Neural progenitor cell (in vitro differentiated cells): ENCODE measurements around the gene DNPH1. TPM values are rescaled to one million over a fixed set of nuclear protein-coding genes. Genes with fewer than 3 reads are reported as not detected.

Experiments used
- DNase-seq: peaks from one replicate; pipeline ENCODE4 v3.0.0-alpha.2; 2016; ENCODE audit warnings: low spot score
- H2AFZ ChIP-seq: fragments of 200-600 bp; sonication (generic); replicated peaks from 2 replicates; pipeline ENCODE4 v1.6.1; 2016; ENCODE audit warnings: antibody characterized with exemption
- H3F3A ChIP-seq: fragments of 200-600 bp; sonication (generic); 2 replicates; pipeline ENCODE4 v1.6.1; 2016; ENCODE audit warnings: antibody characterized with exemption, low read depth
- H3K27ac ChIP-seq: fragments of 200-600 bp; sonication (generic); 2 replicates; pipeline ENCODE4 v1.5.1; 2016; ENCODE audit warnings: mild to moderate bottlenecking
- H3K27me3 ChIP-seq: fragments of 200-600 bp; sonication (generic); 2 replicates; pipeline ENCODE4 v1.6.1; 2016; ENCODE audit warnings: mild to moderate bottlenecking, moderate library complexity
- H3K36me3 ChIP-seq: fragments of 200-600 bp; sonication (generic); 2 replicates; pipeline ENCODE4 v1.5.1; 2016
- H3K4me1 ChIP-seq: fragments of 200-600 bp; sonication (generic); 2 replicates; pipeline ENCODE4 v1.6.1; 2016; ENCODE audit warnings: mixed run types
- H3K4me2 ChIP-seq: fragments of 200-600 bp; sonication (generic); 2 replicates; pipeline ENCODE4 v1.6.1; 2016
- H3K4me3 ChIP-seq: fragments of 200-600 bp; sonication (generic); 2 replicates; pipeline ENCODE4 v1.5.1; 2016
- H3K79me2 ChIP-seq: fragments of 200-600 bp; sonication (generic); 2 replicates; pipeline ENCODE4 v1.6.1; 2016; ENCODE audit warnings: low read depth
- H3K9ac ChIP-seq: fragments of 200-600 bp; sonication (generic); 2 replicates; pipeline ENCODE4 v1.6.1; 2016
- H3K9me3 ChIP-seq: fragments of 200-600 bp; sonication (generic); 2 replicates; pipeline ENCODE4 v1.5.1; 2016; ENCODE audit warnings: low read depth
- H4K20me1 ChIP-seq: fragments of 200-600 bp; sonication (generic); 2 replicates; pipeline ENCODE4 v1.6.1; 2016; ENCODE audit warnings: low read depth
- H3K27ac Mint-ChIP-seq: 3 replicates; pipeline ENCODE4 v1.8.0; 2021; ENCODE audit warnings: mixed read lengths
- H3K27me3 Mint-ChIP-seq: 2 replicates; pipeline ENCODE4 v1.8.0; 2022; ENCODE audit warnings: low read depth, mild to moderate bottlenecking, inconsistent platforms, moderate library complexity, mixed read lengths; ENCODE audit not compliant: insufficient read depth
- H3K36me3 Mint-ChIP-seq: 3 replicates; pipeline ENCODE4 v1.8.0; 2021; ENCODE audit warnings: mixed read lengths
- H3K4me1 Mint-ChIP-seq: 3 replicates; pipeline ENCODE4 v1.8.0; 2021; ENCODE audit warnings: mixed read lengths
- H3K4me3 Mint-ChIP-seq: 3 replicates; pipeline ENCODE4 v1.8.0; 2021; ENCODE audit warnings: mild to moderate bottlenecking, moderate library complexity, mixed read lengths
- H3K9me3 Mint-ChIP-seq: 3 replicates; pipeline ENCODE4 v1.8.0; 2020; ENCODE audit warnings: mixed read lengths
- EZH2 ChIP-seq: fragments of 200-600 bp; sonication (generic); IDR thresholded peaks from 2 replicates; pipeline ENCODE4 v1.6.1; 2017; ENCODE audit warnings: antibody characterized with exemption, mild to moderate bottlenecking, moderate library complexity
- EZH2phosphoT487 ChIP-seq: fragments of 200-600 bp; sonication (generic); IDR thresholded peaks from 2 replicates; pipeline ENCODE4 v1.6.1; 2017; ENCODE audit warnings: antibody characterized with exemption
- total RNA-seq: library from RNA; depleted of rRNA; stranded (reverse); fragments of >200 nt; gene quantifications from 2 replicates; pipeline ENCODE4 v1.2.3, GENCODE V29; 2015; ENCODE audit warnings: low replicate concordance
- TF ChIP-seq, protein P1 (sequence below): fragments of 200-600 bp; sonication (generic); IDR thresholded peaks from 2 replicates; pipeline ENCODE4 v1.5.1; 2017; ENCODE audit warnings: antibody characterized with exemption, mild to moderate bottlenecking

DNPH1 gene
- total RNA-seq, 1 donor from 2014 or later = 25.2 TPM

DNA sequence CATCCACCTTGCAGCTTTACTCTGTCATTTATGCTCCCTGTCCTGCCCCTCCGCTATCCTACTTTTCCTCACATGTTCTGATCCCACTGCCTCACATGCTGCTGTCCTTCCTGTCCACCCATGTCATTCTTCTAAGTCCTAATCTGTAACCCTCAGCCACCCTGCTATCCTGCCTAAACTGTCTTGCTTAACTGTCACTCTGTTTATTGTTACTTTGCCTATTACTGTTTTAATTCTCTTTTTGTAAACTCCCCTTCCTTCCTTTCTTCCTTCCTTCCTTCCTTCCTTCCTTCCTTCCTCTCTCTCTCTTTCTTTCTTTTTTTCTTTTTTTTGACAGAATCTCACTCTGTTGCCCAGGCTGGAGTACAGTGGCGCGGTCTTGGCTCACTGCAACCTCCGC lies 45.8 kb downstream of the DNPH1 start:
- H4K20me1 ChIP-seq = no peaks in the 10 kb centered on the region
- Mint-ChIP-seq H3K36me3 (peaks cover 17% of the 10 kb centered on the region), H3K27ac (no peak overlapping the region), H3K4me3 (peak overlapping the region; percentile 89), H3K4me1 (peaks cover 20% of the 10 kb centered on the region), H3K9me3 (no peaks in the 10 kb centered on the region), H3K27me3 (peaks cover 8% of the 10 kb centered on the region)
- H3K4me3 ChIP-seq = no peak overlapping the region
- no peak overlapping the region for H3K27ac ChIP-seq
- no peak overlapping the region for H3K4me2 ChIP-seq
- no peaks in the 10 kb centered on the region for H3K36me3 ChIP-seq
- H3K4me1 ChIP-seq = no peaks in the 10 kb centered on the region
- no peaks in the 10 kb centered on the region for H3K9me3 ChIP-seq
- no peak overlapping the region for H2AFZ ChIP-seq
- no peaks in the 10 kb centered on the region for H3K27me3 ChIP-seq
- H3K9ac ChIP-seq = no peak overlapping the region
- H3K79me2 ChIP-seq = no peaks in the 10 kb centered on the region
- no peak for TF ChIP-seq EZH2
- DNase-seq = no peak
- H3F3A ChIP-seq = peaks cover 30% of the 10 kb centered on the region

GRCh38 chr6:43181942-43182860 lies 47.1 kb downstream of the DNPH1 start, which contains the start of gene CUL9:
CUL9 (plus strand) TSS chr6:43182196; CDS start chr6:43184311, 2,115 bp downstream.
- H3K4me3 ChIP-seq = peak within 1 kb of the TSS; percentile 78
- H3K9me3 ChIP-seq = no peaks in the 10 kb centered on the region
- no peaks in the 10 kb centered on the region for H3K36me3 ChIP-seq
- Mint-ChIP-seq H3K4me3 (peak within 1 kb of the TSS; percentile 89), H3K36me3 (peaks cover 14% of the 10 kb centered on the region), H3K9me3 (no peaks in the 10 kb centered on the region), H3K27ac (peak within 1 kb of the TSS; percentile 23), H3K27me3 (peaks cover 7% of the 10 kb centered on the region), H3K4me1 (peaks cover 20% of the 10 kb centered on the region)
- H3K27me3 ChIP-seq = no peaks in the 10 kb centered on the region
- no peaks in the 10 kb centered on the region for H4K20me1 ChIP-seq
- TF ChIP-seq EZH2 (no peak), EZH2phosphoT487 (no peak)
- TF ChIP-seq, protein P1, sequence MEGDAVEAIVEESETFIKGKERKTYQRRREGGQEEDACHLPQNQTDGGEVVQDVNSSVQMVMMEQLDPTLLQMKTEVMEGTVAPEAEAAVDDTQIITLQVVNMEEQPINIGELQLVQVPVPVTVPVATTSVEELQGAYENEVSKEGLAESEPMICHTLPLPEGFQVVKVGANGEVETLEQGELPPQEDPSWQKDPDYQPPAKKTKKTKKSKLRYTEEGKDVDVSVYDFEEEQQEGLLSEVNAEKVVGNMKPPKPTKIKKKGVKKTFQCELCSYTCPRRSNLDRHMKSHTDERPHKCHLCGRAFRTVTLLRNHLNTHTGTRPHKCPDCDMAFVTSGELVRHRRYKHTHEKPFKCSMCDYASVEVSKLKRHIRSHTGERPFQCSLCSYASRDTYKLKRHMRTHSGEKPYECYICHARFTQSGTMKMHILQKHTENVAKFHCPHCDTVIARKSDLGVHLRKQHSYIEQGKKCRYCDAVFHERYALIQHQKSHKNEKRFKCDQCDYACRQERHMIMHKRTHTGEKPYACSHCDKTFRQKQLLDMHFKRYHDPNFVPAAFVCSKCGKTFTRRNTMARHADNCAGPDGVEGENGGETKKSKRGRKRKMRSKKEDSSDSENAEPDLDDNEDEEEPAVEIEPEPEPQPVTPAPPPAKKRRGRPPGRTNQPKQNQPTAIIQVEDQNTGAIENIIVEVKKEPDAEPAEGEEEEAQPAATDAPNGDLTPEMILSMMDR = no peak
- H3F3A ChIP-seq = peaks cover 30% of the 10 kb centered on the region
- DNase-seq = peak; percentile 77
- peak within 1 kb of the TSS; percentile 48 for H3K9ac ChIP-seq
- no peak within 1 kb of the TSS for H3K27ac ChIP-seq
- H3K4me2 ChIP-seq = peak within 1 kb of the TSS; percentile 98
- H2AFZ ChIP-seq = peak within 1 kb of the TSS; percentile 69
- H3K4me1 ChIP-seq = no peaks in the 10 kb centered on the region
- H3K79me2 ChIP-seq = no peaks in the 10 kb centered on the region

- Histone ChIP-seq H3K9me3 (no peaks in the 10 kb centered on the region), H3K4me2 (peak overlapping the region; percentile 98), H3K4me1 (no peaks in the 10 kb centered on the region), H3K4me3 (peak overlapping the region; percentile 78), H3K27ac (no peak overlapping the region), H3K27me3 (no peaks in the 10 kb centered on the region), H3K79me2 (no peaks in the 10 kb centered on the region), H3F3A (peaks cover 33% of the 10 kb centered on the region), H2AFZ (peak overlapping the region; percentile 69), H3K36me3 (no peaks in the 10 kb centered on the region), H3K9ac (peak overlapping the region; percentile 48), H4K20me1 (no peaks in the 10 kb centered on the region)
- H3K36me3 Mint-ChIP-seq = peaks cover 14% of the 10 kb centered on the region
- peak overlapping the region; percentile 89 for H3K4me3 Mint-ChIP-seq
- H3K4me1 Mint-ChIP-seq = peaks cover 20% of the 10 kb centered on the region
- H3K27ac Mint-ChIP-seq = peak overlapping the region; percentile 23
- H3K9me3 Mint-ChIP-seq = no peaks in the 10 kb centered on the region
- DNase-seq = no peak
- H3K27me3 Mint-ChIP-seq = peaks cover 7% of the 10 kb centered on the region
- TF ChIP-seq EZH2 (no peak), EZH2phosphoT487 (no peak)
- TF ChIP-seq, protein P1 = no peak
These were observed 47.7 kb downstream of the DNPH1 start for GRCh38 chr6:43181621-43181941.

- H3K4me3 Mint-ChIP-seq = peak overlapping the region; percentile 89
- H3K4me1 Mint-ChIP-seq = peaks cover 22% of the 10 kb centered on the region
- H3K4me1 ChIP-seq = no peaks in the 10 kb centered on the region
- H2AFZ ChIP-seq = no peak overlapping the region
- peaks cover 33% of the 10 kb centered on the region for H3F3A ChIP-seq
- H3K36me3 ChIP-seq = no peaks in the 10 kb centered on the region
- no peak overlapping the region for H3K9ac ChIP-seq
- peaks cover 11% of the 10 kb centered on the region for H3K36me3 Mint-ChIP-seq
- no peak for TF ChIP-seq EZH2phosphoT487
- TF ChIP-seq EZH2 = no peak
- TF ChIP-seq, protein P1 = no peak
- H4K20me1 ChIP-seq = peaks cover 4% of the 10 kb centered on the region
- peak overlapping the region; percentile 7 for H3K27ac Mint-ChIP-seq
- DNase-seq = no peak
- peak overlapping the region; percentile 98 for H3K4me2 ChIP-seq
- H3K9me3 ChIP-seq = no peaks in the 10 kb centered on the region
- peaks cover 4% of the 10 kb centered on the region for H3K79me2 ChIP-seq
- no peaks in the 10 kb centered on the region for H3K9me3 Mint-ChIP-seq
- peaks cover 7% of the 10 kb centered on the region for H3K27me3 Mint-ChIP-seq
- no peak overlapping the region for H3K27ac ChIP-seq
- H3K4me3 ChIP-seq = no peak overlapping the region
- H3K27me3 ChIP-seq = no peaks in the 10 kb centered on the region
These were observed 48.3 kb downstream of the DNPH1 start for GRCh38 chr6:43180985-43181384.
